CD4-positive, alpha-beta T cell treated with Interleukin-6 at 100 ng/mL for 8 hours (primary cell): ENCODE measurements around the gene FAR1.
"Not testable (repeated sequence)": the region's sequence is repeated elsewhere in the genome, so short reads cannot be mapped to it uniquely, and the experiment has no call there.

Experiments
- DNase-seq: peaks from one replicate; pipeline ENCODE4 v3.0.0-alpha.2; 2020; ENCODE audit warnings: mixed read lengths, low spot score

The FAR1 gene

DNA sequence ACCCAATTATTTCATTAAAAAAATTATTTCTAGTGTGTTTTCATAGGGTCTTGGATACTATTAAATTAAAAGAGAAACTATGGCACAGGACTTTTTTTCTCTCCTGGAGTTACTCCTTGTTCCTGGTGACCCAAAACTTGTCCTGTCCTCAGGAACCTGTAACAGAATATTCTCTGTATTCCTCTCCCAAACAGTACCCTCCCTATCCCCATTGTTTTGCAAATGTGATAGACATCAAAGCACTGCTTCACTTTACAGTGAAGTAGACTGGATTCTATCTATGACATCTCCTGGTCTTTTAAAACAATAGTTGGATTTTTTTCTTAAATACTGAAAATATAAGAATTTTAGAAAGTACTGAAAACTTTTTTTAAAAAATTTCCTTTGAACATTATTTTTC, 37.2 kb downstream of the FAR1 start:
- no peak for DNase-seq

DNA sequence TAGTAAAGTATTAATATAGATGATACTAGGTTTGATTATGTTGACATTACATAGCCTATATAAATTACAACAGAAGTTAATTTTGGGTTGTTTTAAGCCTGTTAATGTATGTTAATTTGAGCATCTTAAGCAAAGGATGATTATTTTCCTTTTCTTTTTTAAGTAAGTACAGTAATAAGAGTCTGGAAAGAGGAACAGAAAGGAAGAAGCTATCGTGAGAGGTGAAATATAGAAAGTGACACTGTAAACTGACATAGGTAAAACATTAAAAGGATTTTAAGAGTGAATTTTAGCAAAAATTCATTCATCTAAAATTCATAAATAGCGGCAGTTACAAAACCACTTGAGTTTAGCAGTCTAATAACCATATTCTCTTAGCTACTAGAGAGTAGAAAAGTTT, 45.5 kb downstream of the FAR1 start:
- DNase-seq = no peak

DNA sequence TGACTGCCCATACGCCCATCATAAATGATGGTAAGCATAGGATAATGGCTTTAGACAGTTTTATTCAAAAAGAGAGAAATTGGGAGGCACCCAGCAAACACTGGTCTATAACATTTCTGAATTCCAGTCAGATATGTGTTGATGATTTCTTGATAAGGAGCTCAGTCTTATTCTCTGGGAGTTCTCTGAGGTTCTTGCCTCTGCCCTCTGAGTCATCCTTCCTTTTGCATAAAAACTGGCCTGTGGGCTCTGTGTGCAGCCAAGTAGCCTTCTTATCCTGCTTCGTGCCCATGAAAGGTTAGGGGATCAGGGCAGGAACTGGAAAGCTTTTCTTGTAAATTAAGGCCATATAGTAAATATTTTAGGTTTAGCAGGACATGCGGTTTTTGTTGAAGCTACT, 48.9 kb downstream of the FAR1 start:
- no peak for DNase-seq

DNA sequence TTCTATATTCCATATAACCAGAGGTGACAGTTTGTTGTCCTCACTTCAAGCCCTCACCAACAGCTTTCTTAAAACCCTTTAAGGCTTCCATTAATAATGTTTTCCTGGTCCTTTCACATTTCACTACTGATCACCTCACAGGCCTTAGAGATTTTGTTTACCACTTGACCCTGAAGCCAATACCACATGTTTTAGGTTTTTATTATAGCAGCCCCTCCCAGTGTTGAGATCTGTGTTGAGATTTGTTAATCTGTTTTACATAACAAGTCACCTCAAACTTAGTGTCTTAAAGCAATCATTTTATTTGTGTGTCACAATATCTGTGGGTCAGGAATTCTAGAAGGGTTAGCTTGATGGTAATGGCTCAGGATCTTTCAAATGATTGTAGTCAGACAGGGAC, 49.9 kb downstream of the FAR1 start:
- DNase-seq = no peak

DNA sequence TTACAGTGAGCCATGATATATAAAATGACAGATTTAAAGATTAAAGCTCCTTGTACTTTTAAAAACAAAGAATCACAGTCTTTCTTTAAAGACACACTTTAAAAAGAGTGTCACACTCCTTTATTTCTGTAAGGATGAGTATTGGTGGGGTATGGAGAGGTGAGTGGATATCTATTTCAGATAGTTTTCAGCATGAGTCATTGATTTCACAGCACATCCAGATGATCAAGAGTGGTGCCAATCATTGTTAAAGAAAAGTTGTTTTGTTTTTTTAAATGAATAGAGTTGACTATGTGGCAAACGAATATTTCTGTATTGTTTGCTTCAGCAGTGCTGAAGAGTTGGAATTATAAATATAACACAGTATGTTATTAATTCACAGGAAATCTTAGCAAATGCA, 52.5 kb downstream of the FAR1 start:
- DNase-seq = no peak

DNA sequence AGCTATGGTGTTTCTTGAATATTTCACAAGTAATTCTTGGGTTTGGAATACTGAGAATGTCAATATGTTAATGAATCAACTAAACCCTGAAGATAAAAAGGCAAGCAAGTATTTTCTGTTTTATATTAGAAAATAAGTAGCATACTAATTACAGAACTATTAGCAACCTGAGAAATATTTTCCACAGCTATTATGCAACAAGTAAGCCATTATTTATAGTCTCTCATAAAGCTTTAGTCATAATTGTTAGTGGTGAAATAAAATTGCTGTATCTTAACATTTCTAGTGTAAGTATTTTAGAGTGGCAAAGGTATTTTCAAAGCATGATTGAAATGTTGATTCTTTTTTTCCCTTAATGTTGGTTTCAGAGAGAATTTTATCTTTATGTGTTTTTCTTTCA, 53.3 kb downstream of the FAR1 start:
- no peak for DNase-seq

DNA sequence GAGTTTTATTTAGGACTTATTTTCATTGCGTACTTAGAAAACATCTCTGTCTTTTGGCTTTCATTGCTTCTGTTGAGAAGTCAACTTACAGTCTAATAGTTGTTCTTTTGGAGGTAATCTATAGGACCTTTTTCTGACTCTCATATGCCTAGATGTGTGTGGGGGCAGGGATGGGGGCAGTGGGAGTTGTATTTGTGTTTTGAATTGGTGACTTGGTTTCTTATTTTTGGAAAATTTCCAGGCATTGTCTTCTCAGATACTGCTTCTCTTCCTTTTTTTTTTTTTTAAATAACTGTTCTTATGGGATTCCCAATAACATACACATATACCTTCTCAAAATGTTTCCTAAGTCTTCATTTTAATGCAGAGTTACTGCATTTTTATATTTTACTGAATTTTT, 58.0 kb downstream of the FAR1 start:
- DNase-seq = no peak

DNA sequence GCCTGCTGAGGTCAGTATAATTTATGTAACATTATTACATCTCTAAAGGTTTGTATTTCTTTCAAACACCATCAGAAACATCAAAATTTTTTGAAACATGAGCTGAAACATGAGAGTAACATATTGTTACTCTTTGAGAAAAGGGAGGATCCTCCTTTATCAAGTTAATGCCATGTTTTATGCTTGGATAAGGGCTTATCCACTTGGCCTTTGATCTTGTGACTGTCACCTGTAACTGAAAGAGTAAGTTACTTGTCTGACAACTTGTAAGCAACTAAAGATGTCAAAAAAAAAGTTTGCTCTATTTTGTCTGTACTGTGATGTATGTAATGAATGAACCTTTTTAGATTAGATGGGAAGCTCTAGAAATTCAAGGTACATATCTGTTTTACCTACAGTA, 59.6 kb downstream of the FAR1 start:
- DNase-seq = no peak

DNA sequence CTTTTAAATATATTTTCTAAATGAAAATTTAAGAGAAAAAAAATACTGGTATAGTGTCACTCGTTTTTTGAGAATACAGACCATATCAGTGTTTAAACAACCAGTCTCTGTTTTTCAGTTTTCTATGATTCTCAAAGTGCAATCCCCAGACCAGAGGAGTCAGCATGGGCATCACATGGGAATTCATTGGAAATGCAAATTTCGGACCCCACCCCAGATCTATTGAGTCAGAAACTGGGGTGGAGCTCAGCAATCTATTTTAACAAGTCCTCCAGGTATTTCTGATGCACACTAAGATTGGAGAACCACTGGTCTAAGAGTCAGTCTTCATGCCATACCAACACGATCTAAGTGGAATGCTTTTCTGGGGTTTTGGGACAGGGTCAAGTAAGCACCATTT, 66.1 kb downstream of the FAR1 start:
- DNase-seq = no peak

DNA sequence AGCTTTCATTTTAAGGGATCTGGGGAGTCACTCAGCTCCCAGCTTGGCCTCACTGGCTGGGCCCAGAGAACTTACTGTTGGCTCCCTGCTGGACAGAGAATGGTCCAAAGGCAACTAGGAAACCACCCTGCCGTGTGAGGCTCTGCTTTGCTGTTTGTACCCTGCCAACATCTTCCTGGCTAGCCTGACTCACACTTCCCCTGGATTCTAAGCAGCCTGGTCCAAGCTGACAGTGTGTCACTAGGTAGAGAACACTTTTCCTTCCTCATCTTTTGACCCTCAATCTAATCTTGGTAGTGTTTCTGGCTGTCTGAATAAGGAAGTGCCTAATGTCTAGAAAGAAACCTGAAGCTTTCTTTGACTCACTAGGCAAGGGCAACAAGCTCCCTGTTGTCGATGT, 76.7 kb downstream of the FAR1 start:
- no peak for DNase-seq

DNA sequence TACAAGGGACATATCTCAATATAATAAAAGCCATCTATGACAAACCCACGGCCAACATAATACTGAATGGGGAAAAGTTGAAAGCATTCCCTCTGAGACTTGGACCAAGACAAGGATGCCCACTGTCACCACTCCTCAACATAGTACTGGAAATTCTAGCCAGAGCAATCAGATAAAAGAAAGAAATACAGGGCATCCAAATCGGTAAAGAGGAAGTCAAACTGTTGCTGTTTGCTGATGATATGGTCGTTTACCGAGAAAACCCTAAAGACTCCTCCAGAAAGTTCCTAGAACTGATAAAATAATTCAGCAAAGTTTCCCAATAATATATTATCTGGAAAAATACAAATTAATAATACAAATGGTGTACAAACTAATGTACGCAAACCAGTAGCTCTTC, 84.8 kb downstream of the FAR1 start:
- not testable (repeated sequence) for DNase-seq

DNA sequence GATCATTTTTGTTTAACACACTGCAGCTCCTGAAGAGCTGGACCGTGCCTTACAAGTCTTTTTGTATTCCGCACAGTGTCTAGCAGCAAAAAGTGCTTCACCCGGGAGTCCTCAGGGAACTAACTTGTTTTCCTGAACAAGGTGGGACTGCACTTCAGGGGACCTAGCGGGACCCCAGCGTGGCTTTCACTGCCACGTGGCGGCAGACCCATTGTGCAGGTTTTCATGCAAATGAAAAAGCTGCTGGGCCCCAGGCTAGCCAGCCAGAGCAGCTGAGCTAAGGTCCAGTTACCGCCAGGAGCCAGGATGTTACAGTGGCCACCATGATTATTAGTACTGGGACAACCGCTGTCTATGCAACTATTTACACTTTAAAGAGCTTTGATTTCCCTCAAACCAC, 90.6 kb downstream of the FAR1 start:
- DNase-seq = no peak

DNA sequence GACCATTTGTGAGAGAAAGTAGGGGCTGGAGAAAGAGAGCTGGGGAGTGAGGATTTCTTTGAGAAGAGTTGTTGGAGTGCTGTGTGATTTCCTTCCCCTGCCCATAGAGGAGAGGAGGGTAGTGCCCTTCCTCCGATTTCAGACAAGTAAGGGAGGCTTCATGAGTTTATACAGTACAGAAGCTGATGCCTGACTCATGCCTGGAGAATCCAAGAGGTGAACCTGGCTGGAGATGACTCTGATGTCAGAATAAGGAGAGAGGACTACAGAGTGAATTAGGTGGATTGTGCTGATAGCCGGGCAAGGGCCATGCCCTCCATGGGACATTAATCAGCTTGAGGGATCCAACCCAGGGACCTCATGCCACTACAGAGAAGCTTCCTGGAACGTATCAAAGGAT, 91.6 kb downstream of the FAR1 start:
- DNase-seq = no peak

DNA sequence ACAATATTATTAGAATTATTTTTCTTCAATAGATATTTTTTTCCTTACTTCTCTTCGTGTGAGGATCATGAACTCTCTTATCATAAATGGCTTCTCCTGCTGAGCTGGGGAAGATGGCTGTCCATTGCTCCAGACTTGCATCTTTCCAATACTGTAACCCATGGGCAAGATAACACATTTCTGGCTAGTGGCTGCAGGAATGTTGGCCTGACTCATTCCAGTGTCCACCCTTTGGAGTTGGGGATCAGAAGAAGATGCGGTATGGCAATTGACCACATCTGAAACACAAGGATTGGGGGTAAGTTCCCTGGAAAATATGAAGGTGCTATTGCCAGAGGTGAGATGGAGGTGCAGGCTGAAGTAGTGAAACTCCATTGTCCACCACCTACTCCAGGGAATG, 92.8 kb downstream of the FAR1 start:
- DNase-seq = no peak

DNA sequence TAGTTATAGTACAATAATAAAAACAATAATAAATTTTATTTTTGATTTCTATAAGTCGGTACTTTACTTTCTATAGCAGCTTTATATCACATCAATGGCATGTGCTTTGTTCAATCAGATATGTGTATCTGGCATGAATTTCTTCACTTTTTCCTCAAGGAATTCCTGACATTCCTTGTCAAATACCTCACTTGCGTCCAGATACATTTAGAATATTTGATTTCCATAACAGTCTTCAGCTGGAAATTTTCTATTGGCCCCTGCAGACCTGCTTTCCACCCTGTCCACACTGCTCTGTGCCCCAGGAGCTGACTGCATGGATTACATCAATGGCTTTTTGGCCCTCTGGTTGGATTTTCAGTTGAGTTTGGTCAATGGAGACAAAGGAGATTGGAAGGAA, 93.2 kb downstream of the FAR1 start:
- DNase-seq = no peak

DNA sequence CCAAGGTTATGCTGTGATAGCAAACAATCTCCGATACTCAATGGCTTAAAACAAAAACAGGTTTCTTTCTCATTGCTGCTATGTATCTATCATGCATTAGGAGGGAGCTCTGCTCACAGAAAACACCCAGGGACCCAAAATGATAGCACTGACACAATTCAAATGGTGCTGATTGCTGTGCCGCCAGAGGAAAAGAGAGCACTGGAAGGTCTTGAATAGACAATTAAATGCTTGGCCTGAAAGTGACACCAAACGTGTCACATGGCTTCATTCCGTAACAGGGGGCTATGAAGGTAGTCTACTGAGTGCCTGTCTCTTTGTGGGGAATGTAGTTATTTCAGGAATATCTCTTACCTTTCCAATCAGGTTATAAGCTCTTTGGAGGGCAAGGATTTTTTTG, 94.2 kb downstream of the FAR1 start:
- no peak for DNase-seq

DNA sequence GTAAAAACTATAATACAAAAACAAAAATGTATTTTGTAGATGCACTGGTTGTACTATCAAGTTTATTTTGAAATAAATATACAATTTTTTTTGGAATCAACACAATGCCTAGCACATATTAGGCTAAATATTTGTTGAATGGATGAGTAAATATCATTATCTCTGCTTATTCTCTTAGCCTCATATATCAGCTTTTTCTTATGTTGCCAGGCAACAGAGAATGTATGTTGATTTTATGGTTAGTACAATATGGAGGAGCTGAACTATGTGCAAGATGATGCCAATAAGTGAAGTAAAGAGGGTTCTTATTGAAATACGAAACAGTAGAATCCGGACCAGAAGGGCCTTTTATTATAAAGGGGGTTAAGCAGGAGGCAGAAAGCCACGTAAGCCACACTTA, 94.9 kb downstream of the FAR1 start:
- no peak for DNase-seq

DNA sequence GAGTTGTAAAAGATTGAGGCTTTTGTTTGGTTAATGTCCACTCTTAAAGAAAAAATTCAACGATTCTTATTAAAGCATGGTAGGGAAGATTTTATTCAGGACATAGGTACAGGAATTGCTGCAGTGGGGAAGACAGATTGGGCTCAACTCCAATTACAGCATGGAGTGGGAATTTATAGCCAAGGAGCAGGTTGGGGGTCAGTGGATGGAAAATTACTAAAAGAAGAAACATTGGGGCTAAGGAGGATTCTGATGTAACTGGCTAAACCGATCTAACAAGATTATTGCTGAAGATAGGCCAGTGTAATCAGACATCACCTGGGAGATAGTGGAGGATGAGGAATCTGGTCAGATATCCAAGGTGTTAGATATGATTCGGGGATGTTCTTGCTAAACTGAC, 97.4 kb downstream of the FAR1 start:
- no peak for DNase-seq

DNA sequence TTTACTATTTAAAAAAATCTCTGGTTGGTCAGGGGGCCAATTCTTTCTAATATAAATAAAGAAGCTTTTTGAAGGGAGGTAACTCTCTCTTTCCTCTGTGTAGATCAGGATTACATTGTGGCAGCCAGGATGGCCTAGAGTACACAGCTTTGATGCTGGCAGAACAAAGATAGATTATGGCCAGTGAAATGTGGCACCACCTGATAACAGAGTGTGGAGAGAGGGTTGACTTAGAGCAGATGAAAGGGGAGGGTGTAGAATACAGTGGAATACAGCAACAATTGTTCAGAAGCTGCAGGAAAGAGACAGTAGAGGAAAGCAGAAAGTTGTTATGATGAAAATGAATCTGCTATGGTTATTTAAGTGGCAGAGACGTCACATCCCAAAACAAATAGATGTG, 99.0 kb downstream of the FAR1 start:
- DNase-seq = no peak

DNA sequence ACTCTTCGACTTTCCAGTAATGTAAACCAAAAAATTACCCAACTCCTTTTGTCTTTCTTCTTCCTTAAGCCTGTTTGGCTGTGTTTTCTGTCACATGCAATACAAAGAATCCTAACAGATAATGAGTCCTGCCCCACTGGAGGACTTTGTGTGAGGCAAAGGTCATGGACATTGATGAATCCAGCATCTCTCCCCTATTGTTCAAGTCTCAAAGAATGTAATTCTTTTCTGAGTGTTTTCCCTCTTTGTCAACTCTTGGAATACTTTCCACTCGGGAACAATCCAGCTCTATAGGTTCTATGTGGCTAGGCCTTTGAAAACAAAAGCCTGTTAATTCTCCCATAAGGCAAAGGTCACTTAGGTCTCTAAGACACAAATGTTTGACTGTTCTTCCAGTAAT, 100.7 kb downstream of the FAR1 start:
- no peak for DNase-seq

DNA sequence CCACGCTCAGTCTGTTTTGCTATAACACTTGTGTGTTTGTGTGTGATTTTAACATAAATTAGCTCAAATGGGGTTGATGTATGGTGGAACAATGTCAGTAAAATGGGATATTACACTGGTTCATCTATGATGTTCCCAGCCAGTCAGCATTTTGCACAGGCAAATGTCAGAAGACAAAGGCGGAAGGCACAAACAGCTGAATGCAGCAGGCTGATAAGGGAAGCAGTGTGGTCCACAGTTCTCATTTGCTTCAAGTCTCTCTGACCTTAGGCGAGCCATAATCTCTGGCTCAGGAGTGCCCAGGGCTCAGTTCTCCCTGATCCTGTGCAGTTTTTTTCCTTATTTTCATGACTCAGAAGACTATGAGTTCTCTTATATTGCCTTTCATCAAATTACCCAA, 102.7 kb downstream of the FAR1 start:
- DNase-seq = no peak

DNA sequence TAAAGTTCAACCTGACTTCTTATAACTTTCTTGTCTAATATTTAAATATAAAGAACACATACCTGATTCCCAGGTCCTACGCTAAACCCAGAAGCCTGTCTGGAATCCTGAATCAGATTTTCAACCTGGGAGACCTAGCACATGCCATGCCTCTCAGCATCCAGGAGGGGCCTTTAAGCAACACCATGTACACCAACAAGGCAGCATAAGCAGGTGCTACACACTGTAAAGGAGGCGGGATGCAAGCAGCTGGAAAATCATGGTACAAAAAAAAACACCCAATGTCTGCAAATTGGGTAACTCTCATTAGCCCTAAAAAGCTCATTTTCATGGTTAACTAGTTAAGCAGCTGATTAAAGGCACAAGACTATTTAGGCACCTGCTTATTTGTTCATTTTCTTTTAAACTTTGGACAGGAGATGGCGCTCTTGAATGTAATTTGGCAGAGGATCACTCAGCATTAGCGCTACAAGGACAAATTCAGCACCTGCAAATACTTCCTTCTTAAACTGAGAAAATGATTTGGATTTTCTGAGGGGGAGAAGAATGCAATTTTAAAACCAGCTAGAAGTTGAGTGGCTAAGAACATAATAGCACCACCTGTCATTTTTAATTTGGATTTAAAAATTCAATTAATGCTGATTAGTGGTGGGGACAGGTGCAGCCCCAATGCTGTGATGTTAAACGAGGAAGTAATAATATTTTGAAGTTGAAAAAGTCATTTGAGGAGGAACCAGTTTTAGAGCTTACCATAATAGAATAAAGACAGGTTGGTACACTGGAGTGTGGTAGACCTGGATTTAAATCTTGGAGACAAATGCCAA, 104.0 kb downstream of the FAR1 start:
- DNase-seq = peak; percentile 71

DNA sequence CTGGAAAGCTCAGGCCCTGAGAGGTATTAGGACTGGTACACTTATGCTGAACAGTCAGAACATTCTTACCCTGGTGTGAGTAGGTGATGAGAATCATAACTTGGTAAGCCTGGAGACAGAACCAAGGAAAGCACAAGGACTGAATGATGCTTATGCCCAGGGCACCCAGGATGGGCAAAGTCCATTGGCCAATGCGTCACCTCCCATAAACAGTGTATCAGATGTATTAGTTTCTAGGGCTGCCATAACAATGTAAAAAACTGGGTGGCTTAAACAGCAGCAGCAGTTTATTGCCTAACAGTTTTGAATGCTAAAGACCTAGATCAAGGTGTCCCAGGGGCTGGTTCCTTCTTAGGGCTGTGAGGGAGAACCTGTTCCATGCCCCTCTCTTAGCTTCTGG, 107.0 kb downstream of the FAR1 start:
- DNase-seq = no peak

DNA sequence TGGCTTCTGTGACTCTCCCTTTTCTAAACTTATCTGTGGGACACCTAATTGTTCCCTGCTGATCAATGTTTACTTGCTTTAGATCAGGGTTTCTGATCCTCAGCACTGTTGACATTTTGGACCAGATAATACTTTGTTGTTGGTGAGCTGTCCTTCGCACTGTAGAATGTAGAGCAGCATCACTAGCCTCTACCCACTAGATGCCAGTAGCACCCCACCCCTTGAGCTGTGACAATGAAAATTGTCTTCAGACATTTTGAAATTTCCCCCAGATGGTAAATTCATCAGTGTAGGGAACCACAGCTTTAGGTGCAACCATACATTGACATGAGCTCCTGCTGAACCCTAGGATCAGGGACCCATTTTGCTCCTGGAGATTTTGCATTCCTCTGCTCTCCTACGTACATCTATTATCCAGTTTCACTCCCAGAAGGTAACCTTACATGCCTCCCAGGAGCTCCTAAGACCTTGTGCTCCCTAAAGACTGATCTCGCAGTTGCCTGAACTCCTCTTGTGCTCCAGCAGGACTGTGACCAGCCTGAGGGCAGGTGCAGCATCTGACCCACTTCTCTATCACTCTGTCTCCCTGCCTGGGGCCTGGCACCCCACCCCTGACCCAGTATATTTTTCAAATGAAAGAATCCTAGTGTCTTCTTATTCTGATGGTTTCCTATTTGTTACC, 107.8 kb downstream of the FAR1 start:
- DNase-seq = peak; percentile 17
